ENCODE measurements around the gene MYO16.

- TF ChIP-seq CTCF (IDR thresholded peaks at IDR 0.05) (peak in 5 of 6 experiments; percentile 56 to 91 (median 73)), POLR2A (IDR thresholded peaks at IDR 0.05) (no peak)
These were observed 285.8 kb downstream of the MYO16 start for GRCh38 chr13:108915095-108915633.
